Measurements from ENCODE around the gene UNC5C. TPM values are rescaled to one million over a fixed set of nuclear protein-coding genes. Genes with fewer than 3 reads are reported as not detected.

UNC5C gene
- total and polyA plus RNA-seq, 7 experiments from 2014 or later = not detected

DNA sequence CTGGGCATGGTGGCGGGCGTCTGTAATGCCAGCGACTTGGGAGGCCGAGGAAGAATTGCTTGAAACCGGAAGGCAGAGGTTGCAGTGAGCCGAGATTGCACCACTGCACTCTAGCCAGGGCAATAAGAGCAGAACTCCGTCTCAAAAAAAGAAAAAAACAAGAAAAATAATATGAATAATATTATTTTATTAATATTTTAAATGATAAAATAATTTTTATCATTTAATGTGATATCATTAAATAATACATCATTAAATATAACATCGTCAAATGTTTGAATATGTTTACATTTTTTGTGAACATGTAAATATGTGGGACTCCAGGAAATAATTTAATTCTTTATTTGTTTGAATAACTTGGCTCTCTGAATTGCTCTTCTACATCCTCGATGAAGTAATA, 15.5 kb downstream of the UNC5C start:
- H3K36me3 ChIP-seq (ENCODE audit: control insufficient read depth in 2 of 3, insufficient read depth in 3 of 3, low read length in 3 of 3) = no peaks in the 10 kb centered on the region
- CTCF ChIA-PET = no interaction called here

GRCh38 chr4:95532305-95532704, 16.5 kb downstream of the UNC5C start:
- CTCF ChIA-PET = no interaction called here

More for the DNA sequence above, 15.5 kb downstream of the UNC5C start:
- no peak for ATAC-seq
- no peak overlapping the region for H3K4me3 ChIP-seq (ENCODE audit: low read length)
- Mint-ChIP-seq H3K27ac (no peak overlapping the region), H3K4me1 (no peaks in the 10 kb centered on the region), H3K4me3 (no peak overlapping the region), H3K27me3 (peaks cover 0 to 8% (median 6%) of the 10 kb centered on the region in 5 donors), H3K36me3 (no peaks in the 10 kb centered on the region), H3K9me3 (peaks cover 0 to 3% (median 0%) of the 10 kb centered on the region in 11 donors)
- no peaks in the 10 kb centered on the region for H3K27me3 ChIP-seq (ENCODE audit: control insufficient read depth in 2 of 2, insufficient read depth in 2 of 2, low read length in 2 of 2)
- H3K4me1 ChIP-seq (ENCODE audit: control insufficient read depth in 2 of 2, insufficient read depth in 2 of 2, low read length in 2 of 2) = no peaks in the 10 kb centered on the region
- H3K9me3 ChIP-seq (ENCODE audit: control insufficient read depth in 2 of 3, low read length in 3 of 3) = no peaks in the 10 kb centered on the region
- intact Hi-C loops (cut with micrococcal nuclease) = no loop called here
- H3K27ac ChIP-seq (ENCODE audit: low read depth, low read length) = no peak overlapping the region
- no peak for DNase-seq
- POLR2A ChIA-PET = no interaction called here

GRCh38 chr4:95531141-95531540, 17.6 kb downstream of the UNC5C start:
- Histone ChIP-seq H3K27me3 (ENCODE audit: control insufficient read depth in 2 of 2, insufficient read depth in 2 of 2, low read length in 2 of 2) (no peaks in the 10 kb centered on the region), H3K9me3 (ENCODE audit: control insufficient read depth in 2 of 3, low read length in 3 of 3) (no peaks in the 10 kb centered on the region), H3K27ac (ENCODE audit: low read depth, low read length) (no peak overlapping the region), H3K4me1 (ENCODE audit: control insufficient read depth in 2 of 2, insufficient read depth in 2 of 2, low read length in 2 of 2) (no peaks in the 10 kb centered on the region), H3K36me3 (ENCODE audit: control insufficient read depth in 2 of 3, insufficient read depth in 3 of 3, low read length in 3 of 3) (no peaks in the 10 kb centered on the region), H3K4me3 (ENCODE audit: low read length) (no peak overlapping the region)
- H3K27ac Mint-ChIP-seq = no peak overlapping the region
- ChIA-PET CTCF (no interaction called here), POLR2A (no interaction called here)
- no peak overlapping the region for H3K4me3 Mint-ChIP-seq
- no peak for ATAC-seq
- no peaks in the 10 kb centered on the region for H3K4me1 Mint-ChIP-seq
- peaks cover 0 to 3% (median 0%) of the 10 kb centered on the region in 11 donors for H3K9me3 Mint-ChIP-seq
- DNase-seq = no peak
- H3K36me3 Mint-ChIP-seq = no peaks in the 10 kb centered on the region
- intact Hi-C loops (cut with micrococcal nuclease) = no loop called here
- peaks cover 0 to 8% (median 0%) of the 10 kb centered on the region in 5 donors for H3K27me3 Mint-ChIP-seq

More at GRCh38 chr4:95532305-95532704, 16.5 kb downstream of the UNC5C start:
- Mint-ChIP-seq H3K4me3 (no peak overlapping the region), H3K27me3 (peaks cover 0 to 8% (median 3%) of the 10 kb centered on the region in 5 donors), H3K9me3 (peaks cover 0 to 3% (median 0%) of the 10 kb centered on the region in 11 donors), H3K27ac (no peak overlapping the region), H3K36me3 (no peaks in the 10 kb centered on the region), H3K4me1 (no peaks in the 10 kb centered on the region)
- no peak for DNase-seq
- intact Hi-C loops (cut with micrococcal nuclease) = no loop called here
- Histone ChIP-seq H3K4me3 (ENCODE audit: low read length) (no peak overlapping the region), H3K9me3 (ENCODE audit: control insufficient read depth in 2 of 3, low read length in 3 of 3) (no peaks in the 10 kb centered on the region), H3K4me1 (ENCODE audit: control insufficient read depth in 2 of 2, insufficient read depth in 2 of 2, low read length in 2 of 2) (no peaks in the 10 kb centered on the region), H3K27me3 (ENCODE audit: control insufficient read depth in 2 of 2, insufficient read depth in 2 of 2, low read length in 2 of 2) (no peaks in the 10 kb centered on the region), H3K27ac (ENCODE audit: low read depth, low read length) (no peak overlapping the region), H3K36me3 (ENCODE audit: control insufficient read depth in 2 of 3, insufficient read depth in 3 of 3, low read length in 3 of 3) (no peaks in the 10 kb centered on the region)
- POLR2A ChIA-PET = no interaction called here
- ATAC-seq = no peak

GRCh38 chr4:95529946-95530345, 18.8 kb downstream of the UNC5C start:
- Histone ChIP-seq H3K9me3 (ENCODE audit: control insufficient read depth in 2 of 3, low read length in 3 of 3) (no peaks in the 10 kb centered on the region), H3K4me1 (ENCODE audit: control insufficient read depth in 2 of 2, insufficient read depth in 2 of 2, low read length in 2 of 2) (no peaks in the 10 kb centered on the region), H3K4me3 (ENCODE audit: low read length) (no peak overlapping the region), H3K27me3 (ENCODE audit: control insufficient read depth in 2 of 2, insufficient read depth in 2 of 2, low read length in 2 of 2) (no peaks in the 10 kb centered on the region), H3K36me3 (ENCODE audit: control insufficient read depth in 2 of 3, insufficient read depth in 3 of 3, low read length in 3 of 3) (no peaks in the 10 kb centered on the region), H3K27ac (ENCODE audit: low read depth, low read length) (no peak overlapping the region)
- Mint-ChIP-seq H3K36me3 (no peaks in the 10 kb centered on the region), H3K27ac (no peak overlapping the region), H3K4me3 (no peak overlapping the region), H3K4me1 (no peaks in the 10 kb centered on the region), H3K27me3 (peaks cover 0 to 8% (median 0%) of the 10 kb centered on the region in 5 donors), H3K9me3 (peaks cover 0 to 3% (median 0%) of the 10 kb centered on the region in 11 donors)
- intact Hi-C loops (cut with micrococcal nuclease) = no loop called here
- ChIA-PET POLR2A (interaction anchor here (0.7 kb wide), 1 partner anchor 1081 kb away, joined by 3 read pairs; no protein-coding TSS in a partner anchor), CTCF (no interaction called here)
- DNase-seq = no peak
- ATAC-seq = no peak

DNA sequence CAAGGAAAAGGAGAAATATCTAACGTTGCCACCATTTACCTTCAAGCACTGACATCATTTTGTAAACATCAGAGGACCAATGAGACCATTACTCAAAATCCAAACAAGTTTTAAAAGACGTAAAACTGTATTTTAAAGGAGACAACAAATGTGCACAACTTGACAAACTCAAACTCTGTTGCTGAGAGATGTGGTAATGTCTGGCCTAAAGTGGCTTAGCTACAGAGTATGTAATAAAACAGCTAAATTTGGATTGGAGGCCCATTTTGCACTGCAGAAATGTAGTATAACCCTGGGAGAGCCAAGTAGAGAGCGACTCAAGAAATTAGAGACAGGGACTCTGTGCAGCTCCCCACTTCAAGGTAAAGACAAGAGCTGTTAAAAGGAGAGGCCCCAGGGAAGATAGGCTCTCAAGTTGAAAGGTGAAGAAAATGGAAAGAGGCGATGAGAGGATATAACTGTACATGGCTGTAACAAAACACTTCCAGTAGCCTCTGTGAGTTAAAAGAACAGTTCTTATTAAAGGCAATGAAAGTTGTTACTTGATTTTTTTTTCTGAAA, 20.3 kb downstream of the UNC5C start:
- Mint-ChIP-seq H3K36me3 (no peaks in the 10 kb centered on the region), H3K4me1 (no peaks in the 10 kb centered on the region), H3K9me3 (peaks cover 0 to 3% (median 0%) of the 10 kb centered on the region in 11 donors), H3K4me3 (no peak overlapping the region), H3K27me3 (peaks cover 0 to 8% (median 0%) of the 10 kb centered on the region in 5 donors), H3K27ac (no peak overlapping the region)
- Histone ChIP-seq H3K4me3 (ENCODE audit: low read length) (no peak overlapping the region), H3K4me1 (ENCODE audit: control insufficient read depth in 2 of 2, insufficient read depth in 2 of 2, low read length in 2 of 2) (no peaks in the 10 kb centered on the region), H3K36me3 (ENCODE audit: control insufficient read depth in 2 of 3, insufficient read depth in 3 of 3, low read length in 3 of 3) (no peaks in the 10 kb centered on the region), H3K27ac (ENCODE audit: low read depth, low read length) (no peak overlapping the region), H3K9me3 (ENCODE audit: control insufficient read depth in 2 of 3, low read length in 3 of 3) (no peaks in the 10 kb centered on the region), H3K27me3 (ENCODE audit: control insufficient read depth in 2 of 2, insufficient read depth in 2 of 2, low read length in 2 of 2) (no peaks in the 10 kb centered on the region)
- CTCF ChIA-PET = no interaction called here
- no peak for DNase-seq
- intact Hi-C loops (cut with micrococcal nuclease) = no loop called here
- ATAC-seq = no peak
- POLR2A ChIA-PET = no interaction called here

DNA sequence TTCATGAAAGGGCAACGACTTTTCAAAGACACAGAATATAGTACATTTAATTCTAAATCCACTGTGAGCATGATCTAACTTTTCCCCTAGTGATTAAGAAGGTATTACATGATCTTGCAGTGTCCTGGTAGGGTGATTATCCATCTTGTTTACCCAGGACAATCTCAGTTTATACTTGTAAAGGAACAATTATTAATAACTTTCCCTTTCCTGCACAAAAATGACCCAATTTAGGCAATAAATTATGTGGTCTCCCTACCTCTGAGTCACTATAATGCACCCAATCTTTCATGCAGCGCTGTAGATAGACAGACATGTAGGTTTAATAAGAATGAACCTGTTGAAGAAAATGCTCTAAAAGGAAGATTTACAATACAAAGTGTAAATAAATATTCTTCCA, 22.7 kb downstream of the UNC5C start:
- POLR2A ChIA-PET = no interaction called here
- H3K27me3 ChIP-seq (ENCODE audit: control insufficient read depth in 2 of 2, insufficient read depth in 2 of 2, low read length in 2 of 2) = no peaks in the 10 kb centered on the region
- no peak overlapping the region for H3K4me3 Mint-ChIP-seq
- peaks cover 0 to 8% (median 0%) of the 10 kb centered on the region in 5 donors for H3K27me3 Mint-ChIP-seq
- no peaks in the 10 kb centered on the region for H3K36me3 ChIP-seq (ENCODE audit: control insufficient read depth in 2 of 3, insufficient read depth in 3 of 3, low read length in 3 of 3)
- no peaks in the 10 kb centered on the region for H3K4me1 Mint-ChIP-seq
- CTCF ChIA-PET = no interaction called here
- no peaks in the 10 kb centered on the region for H3K9me3 Mint-ChIP-seq
- no peaks in the 10 kb centered on the region for H3K9me3 ChIP-seq (ENCODE audit: control insufficient read depth in 2 of 3, low read length in 3 of 3)
- ATAC-seq = no peak
- no peak overlapping the region for H3K4me3 ChIP-seq (ENCODE audit: low read length)
- no peak for DNase-seq
- no peaks in the 10 kb centered on the region for H3K36me3 Mint-ChIP-seq
- no peak overlapping the region for H3K27ac ChIP-seq (ENCODE audit: low read depth, low read length)
- no peak overlapping the region for H3K27ac Mint-ChIP-seq
- intact Hi-C loops (cut with micrococcal nuclease) = no loop called here
- no peaks in the 10 kb centered on the region for H3K4me1 ChIP-seq (ENCODE audit: control insufficient read depth in 2 of 2, insufficient read depth in 2 of 2, low read length in 2 of 2)

DNA sequence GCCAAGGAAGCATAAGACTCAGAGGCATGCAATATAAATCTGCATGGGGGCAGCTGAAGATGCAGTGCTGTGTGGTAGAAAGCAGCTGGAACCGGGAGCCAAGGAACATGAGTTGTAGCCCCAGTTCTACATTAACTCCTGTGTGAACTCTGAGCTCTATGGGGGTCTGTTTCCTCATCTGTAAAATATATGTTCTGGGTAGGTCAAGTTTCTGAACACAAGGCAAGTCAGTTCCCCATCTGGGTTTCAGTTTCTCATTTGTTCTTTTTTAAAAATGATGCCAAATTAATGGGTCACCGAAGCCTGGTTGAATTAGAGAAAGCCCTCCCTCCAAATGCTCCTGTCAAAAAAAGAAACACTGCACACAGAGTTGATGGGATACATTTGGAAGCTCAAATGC, 24.0 kb downstream of the UNC5C start:
- no peaks in the 10 kb centered on the region for H3K36me3 ChIP-seq (ENCODE audit: control insufficient read depth in 2 of 3, insufficient read depth in 3 of 3, low read length in 3 of 3)
- Mint-ChIP-seq H3K27me3 (peaks cover 0 to 8% (median 0%) of the 10 kb centered on the region in 5 donors), H3K27ac (no peak overlapping the region), H3K4me1 (no peaks in the 10 kb centered on the region), H3K9me3 (no peaks in the 10 kb centered on the region), H3K36me3 (no peaks in the 10 kb centered on the region), H3K4me3 (no peak overlapping the region)
- no peaks in the 10 kb centered on the region for H3K4me1 ChIP-seq (ENCODE audit: control insufficient read depth in 2 of 2, insufficient read depth in 2 of 2, low read length in 2 of 2)
- H3K27ac ChIP-seq (ENCODE audit: low read depth, low read length) = no peak overlapping the region
- ATAC-seq = no peak
- no peak for DNase-seq
- no peaks in the 10 kb centered on the region for H3K9me3 ChIP-seq (ENCODE audit: control insufficient read depth in 2 of 3, low read length in 3 of 3)
- no peak overlapping the region for H3K4me3 ChIP-seq (ENCODE audit: low read length)
- no peaks in the 10 kb centered on the region for H3K27me3 ChIP-seq (ENCODE audit: control insufficient read depth in 2 of 2, insufficient read depth in 2 of 2, low read length in 2 of 2)
- ChIA-PET CTCF (no interaction called here), POLR2A (no interaction called here)
- intact Hi-C loops (cut with micrococcal nuclease) = no loop called here
